GM18873 (cell line): ENCODE measurements around the gene DNAH10.
"Not testable (repeated sequence)": the region's sequence is repeated elsewhere in the genome, so short reads cannot be mapped to it uniquely, and the experiment has no call there.

Source experiments
- ATAC-seq: cut with Tn5 transposase; IDR thresholded peaks from one replicate; pipeline ENCODE4 v1.9.1; 2021; ENCODE audit warnings: mild to moderate bottlenecking, moderate library complexity, moderate number of reproducible peaks; ENCODE audit not compliant: unreplicated experiment, low FRiP score

The DNAH10 gene

GRCh38 chr12:123789422-123789821 is 27.3 kb downstream of the DNAH10 start:
- ATAC-seq: not testable (repeated sequence)

GRCh38 chr12:123790905-123791467 is 28.9 kb downstream of the DNAH10 start:
- ATAC-seq: no peak

- no peak for ATAC-seq
Observed at GRCh38 chr12:123794027-123794426, 31.9 kb downstream of the DNAH10 start.

GRCh38 chr12:123798518-123798917 is 36.4 kb downstream of the DNAH10 start:
- ATAC-seq: no peak

GRCh38 chr12:123799227-123799626 is 37.1 kb downstream of the DNAH10 start:
- ATAC-seq: no peak

GRCh38 chr12:123801573-123802178 is 39.6 kb downstream of the DNAH10 start:
- no peak for ATAC-seq

GRCh38 chr12:123805173-123805572 is 43.1 kb downstream of the DNAH10 start:
- ATAC-seq: no peak

- no peak for ATAC-seq
Observed at GRCh38 chr12:123807002-123807401, 44.9 kb downstream of the DNAH10 start.

- no peak for ATAC-seq
Observed at GRCh38 chr12:123807670-123808069, 45.6 kb downstream of the DNAH10 start.

- ATAC-seq: no peak
Observed at GRCh38 chr12:123808167-123808566, 46.1 kb downstream of the DNAH10 start.

- no peak for ATAC-seq
Observed at GRCh38 chr12:123813349-123813748, 51.2 kb downstream of the DNAH10 start.

- ATAC-seq: no peak
Observed at GRCh38 chr12:123815968-123816367, 53.9 kb downstream of the DNAH10 start.

GRCh38 chr12:123816896-123817537 is 54.9 kb downstream of the DNAH10 start:
- no peak for ATAC-seq

- ATAC-seq: no peak
Observed at GRCh38 chr12:123822804-123823203, 60.7 kb downstream of the DNAH10 start.

GRCh38 chr12:123828120-123828519 is 66.0 kb downstream of the DNAH10 start:
- no peak for ATAC-seq

GRCh38 chr12:123828854-123829547 is 66.9 kb downstream of the DNAH10 start:
- ATAC-seq: no peak

GRCh38 chr12:123829561-123829960 is 67.5 kb downstream of the DNAH10 start:
- no peak for ATAC-seq

- ATAC-seq: no peak
Observed at GRCh38 chr12:123830675-123831074, 68.6 kb downstream of the DNAH10 start.

- no peak for ATAC-seq
Observed at GRCh38 chr12:123832052-123832451, 70.0 kb downstream of the DNAH10 start.

GRCh38 chr12:123833830-123834229 is 71.7 kb downstream of the DNAH10 start:
- ATAC-seq: no peak

GRCh38 chr12:123834845-123835244 is 72.7 kb downstream of the DNAH10 start:
- no peak for ATAC-seq
